PFSK-1 (cell line): ENCODE data around the gene DRP2.

Experiments used
- POLR2AphosphoS5 ChIP-seq: IDR thresholded peaks from 2 replicates; pipeline ENCODE4 v1.6.1; 2012; ENCODE audit warnings: low read depth, mild to moderate bottlenecking, control low read depth, low read length, moderate library complexity
- TAF1 ChIP-seq: IDR thresholded peaks from 2 replicates; pipeline ENCODE4 v1.6.1; 2012; ENCODE audit warnings: low read length, control low read depth, borderline replicate concordance; ENCODE audit not compliant: insufficient read depth

- no peak for TF ChIP-seq POLR2AphosphoS5
- TF ChIP-seq TAF1 = no peak
Observed at GRCh38 chrX:101203761-101204351, 15.7 kb upstream of the DRP2 start.
